Measurements from ENCODE around the gene MORN5.
A peak's percentile ranks its signal among the peaks of the same experiment; 100 is the strongest.

MORN5 gene

GRCh38 chr9:122192914-122193525, 33.3 kb downstream of the MORN5 start:
- no peak for DNase-seq

GRCh38 chr9:122193651-122194050, 33.9 kb downstream of the MORN5 start:
- DNase-seq, result no peak

GRCh38 chr9:122195875-122196274, 36.2 kb downstream of the MORN5 start:
- no peak for DNase-seq

GRCh38 chr9:122197426-122197825, 37.7 kb downstream of the MORN5 start:
- peak; percentile 94 for DNase-seq

GRCh38 chr9:122197882-122198281, 38.2 kb downstream of the MORN5 start:
- DNase-seq, result no peak

GRCh38 chr9:122200960-122201595, 41.4 kb downstream of the MORN5 start:
- DNase-seq, result no peak

GRCh38 chr9:122201641-122202040, 41.9 kb downstream of the MORN5 start:
- no peak for DNase-seq

GRCh38 chr9:122202111-122202510, 42.4 kb downstream of the MORN5 start:
- DNase-seq, result no peak

- no peak for DNase-seq
These were observed 44.3 kb downstream of the MORN5 start for GRCh38 chr9:122204055-122204454.

GRCh38 chr9:122204491-122204890, 44.8 kb downstream of the MORN5 start:
- DNase-seq, result no peak

GRCh38 chr9:122205176-122205575, 45.5 kb downstream of the MORN5 start:
- no peak for DNase-seq

- DNase-seq, result no peak
These were observed 46.7 kb downstream of the MORN5 start for GRCh38 chr9:122206118-122207046.

- no peak for DNase-seq
These were observed 47.4 kb downstream of the MORN5 start for GRCh38 chr9:122207096-122207495.

- no peak for DNase-seq
These were observed 49.7 kb downstream of the MORN5 start for GRCh38 chr9:122209451-122209850.

GRCh38 chr9:122212473-122213004, 52.8 kb downstream of the MORN5 start:
- DNase-seq, result no peak

- no peak for DNase-seq
These were observed 53.4 kb downstream of the MORN5 start for GRCh38 chr9:122213102-122213588.

GRCh38 chr9:122213589-122214413, 54.1 kb downstream of the MORN5 start:
- DNase-seq, result peak; percentile 92

- no peak for DNase-seq
These were observed 54.8 kb downstream of the MORN5 start for GRCh38 chr9:122214507-122214906.

- DNase-seq, result no peak
These were observed 56.0 kb downstream of the MORN5 start for GRCh38 chr9:122215663-122216062.

- DNase-seq, result no peak
These were observed 56.6 kb downstream of the MORN5 start for GRCh38 chr9:122216138-122216797.

- DNase-seq, result no peak
These were observed 57.2 kb downstream of the MORN5 start for GRCh38 chr9:122216798-122217418.

All from NCI-H1105 (cell line).